Activated CD4-positive, alpha-beta T cell treated with anti-CD3 and anti-CD28 coated beads for 36 hours (primary cell): ENCODE data around the gene RSRC2. TPM values are rescaled to one million over a fixed set of nuclear protein-coding genes. Genes with fewer than 3 reads are reported as not detected.
"Not testable (repeated sequence)": the region's sequence is repeated elsewhere in the genome, so short reads cannot be mapped to it uniquely, and the experiment has no call there.

Experiments
- ATAC-seq: fragments of 200-7000 bp; cut with Tn5 transposase; one replicate; pipeline ENCODE4 v1.10.0; 2021; ENCODE audit warnings: mild to moderate bottlenecking, moderate library complexity
- CTCF ChIA-PET: fragments of 350-600 bp; sonication (Branson Sonifier 250); formaldehyde crosslinking; loops from one replicate; lab custom pipeline; 2021; ENCODE audit warnings: antibody characterized with exemption; lab: Charles Lee
- POLR2A ChIA-PET: fragments of 350-600 bp; sonication (Branson Sonifier 250); formaldehyde crosslinking; loops from one replicate; lab custom pipeline; 2021; ENCODE audit warnings: antibody characterized with exemption, inconsistent platforms; lab: Charles Lee
- DNase-seq: peaks from one replicate; pipeline ENCODE4 v3.0.0-alpha.2; 2020
- H3K27ac Mint-ChIP-seq: one replicate; pipeline ENCODE4 v1.8.0; 2021; ENCODE audit warnings: mixed read lengths
- H3K27me3 Mint-ChIP-seq: one replicate; pipeline ENCODE4 v1.8.0; 2021; ENCODE audit warnings: mixed read lengths
- H3K36me3 Mint-ChIP-seq: one replicate; pipeline ENCODE4 v1.8.0; 2021; ENCODE audit warnings: low read depth, mixed read lengths
- H3K4me1 Mint-ChIP-seq: one replicate; pipeline ENCODE4 v1.8.0; 2021; ENCODE audit warnings: mixed read lengths
- H3K4me3 Mint-ChIP-seq: one replicate; pipeline ENCODE4 v1.8.0; 2021; ENCODE audit warnings: mild to moderate bottlenecking, moderate library complexity, mixed read lengths
- H3K9me3 Mint-ChIP-seq: one replicate; pipeline ENCODE4 v1.8.0; 2021; ENCODE audit warnings: low read depth, mixed read lengths
- intact Hi-C, 2 experiments: fragments of 100-400 bp; cut with DNase I in 1 of 2; cut with micrococcal nuclease in 1 of 2; formaldehyde crosslinking; loops; one replicate each; pipeline versions ENCODE4 v1.14.2 to v1.15.1; 2022 to 2024; cut with DNase I, micrococcal nuclease
- total RNA-seq, 2 experiments: library from RNA; stranded (reverse); gene quantifications; one replicate each; pipeline ENCODE4 v1.2.3, GENCODE V29; 2021

The RSRC2 gene
- total RNA-seq, 2 experiments from 2014 or later = 92.7 to 105 TPM

GRCh38 chr12:122503783-122504590, 22.7 kb downstream of the RSRC2 start:
- peaks cover 61% of the 10 kb centered on the region for H3K36me3 Mint-ChIP-seq
- CTCF ChIA-PET = interaction anchor here (0.6 to 2.0 kb wide), 2 partner anchors 97 to 104 kb away, joined by 3 to 6 read pairs; no protein-coding TSS in a partner anchor

GRCh38 chr12:122503147-122503751, 23.5 kb downstream of the RSRC2 start:
- Mint-ChIP-seq H3K4me1 (peaks cover 24% of the 10 kb centered on the region), H3K27me3 (no peaks in the 10 kb centered on the region)
- CTCF ChIA-PET = interaction anchor here (0.6 to 2.0 kb wide), 2 partner anchors 96 to 103 kb away, joined by 3 to 6 read pairs; no protein-coding TSS in a partner anchor

More at GRCh38 chr12:122503783-122504590, 22.7 kb downstream of the RSRC2 start:
- intact Hi-C loops = loop anchor here in 1 of 2 experiments (1.0 to 5.0 kb wide), 2 partner anchors 7 to 422 kb away; no protein-coding TSS in a partner anchor
- Mint-ChIP-seq H3K27me3 (no peaks in the 10 kb centered on the region), H3K4me1 (peaks cover 18% of the 10 kb centered on the region), H3K9me3 (no peaks in the 10 kb centered on the region), H3K4me3 (no peak overlapping the region), H3K27ac (peak overlapping the region; percentile 33)
- POLR2A ChIA-PET = interaction anchor here (0.9 to 1.5 kb wide), 3 partner anchors 14 to 23 kb away, joined by 4 to 6 read pairs (median 6); partner anchors contain the start of genes KNTC1 and RSRC2
- no peak for ATAC-seq
- DNase-seq = no peak

GRCh38 chr12:122501489-122501989, 25.2 kb downstream of the RSRC2 start:
- CTCF ChIA-PET = interaction anchor here (0.5 to 2.9 kb wide), 9 partner anchors 9 to 165 kb away, joined by 3 to 14 read pairs (median 8); partner anchors contain the start of genes KNTC1 and RSRC2
- Mint-ChIP-seq H3K36me3 (peaks cover 54% of the 10 kb centered on the region), H3K27ac (peak overlapping the region; percentile 98), H3K4me1 (peaks cover 31% of the 10 kb centered on the region), H3K27me3 (no peaks in the 10 kb centered on the region), H3K4me3 (peak overlapping the region; percentile 97), H3K9me3 (no peaks in the 10 kb centered on the region)
- intact Hi-C loops = loop anchor here (1.0 to 5.0 kb wide), 8 partner anchors 26 to 731 kb away; partner anchors contain the start of genes KNTC1 (in 2 of the 2), DENR (in 1 of the 2), DIABLO (in 1 of the 2) and MPHOSPH9 (in 1 of the 2)
- ATAC-seq (peak; percentile 2), DNase-seq (no peak)
- POLR2A ChIA-PET = interaction anchor here (0.6 to 2.2 kb wide), 17 partner anchors 9 to 811 kb away, joined by 3 to 53 read pairs (median 8); partner anchors contain the start of genes CLIP1, KNTC1 and RSRC2

More at GRCh38 chr12:122503147-122503751, 23.5 kb downstream of the RSRC2 start:
- Mint-ChIP-seq H3K36me3 (peaks cover 62% of the 10 kb centered on the region), H3K27ac (peak overlapping the region; percentile 39), H3K4me3 (no peak overlapping the region), H3K9me3 (no peaks in the 10 kb centered on the region)
- POLR2A ChIA-PET = interaction anchor here (1.5 kb wide), 1 partner anchor 24 kb away, joined by 6 read pairs; the partner anchor contains the start of genes KNTC1 and RSRC2
- intact Hi-C loops = loop anchor here in 1 of 2 experiments (1.0 to 5.0 kb wide), 2 partner anchors 8 to 421 kb away; no protein-coding TSS in a partner anchor
- DNase-seq (no peak), ATAC-seq (no peak)

DNA sequence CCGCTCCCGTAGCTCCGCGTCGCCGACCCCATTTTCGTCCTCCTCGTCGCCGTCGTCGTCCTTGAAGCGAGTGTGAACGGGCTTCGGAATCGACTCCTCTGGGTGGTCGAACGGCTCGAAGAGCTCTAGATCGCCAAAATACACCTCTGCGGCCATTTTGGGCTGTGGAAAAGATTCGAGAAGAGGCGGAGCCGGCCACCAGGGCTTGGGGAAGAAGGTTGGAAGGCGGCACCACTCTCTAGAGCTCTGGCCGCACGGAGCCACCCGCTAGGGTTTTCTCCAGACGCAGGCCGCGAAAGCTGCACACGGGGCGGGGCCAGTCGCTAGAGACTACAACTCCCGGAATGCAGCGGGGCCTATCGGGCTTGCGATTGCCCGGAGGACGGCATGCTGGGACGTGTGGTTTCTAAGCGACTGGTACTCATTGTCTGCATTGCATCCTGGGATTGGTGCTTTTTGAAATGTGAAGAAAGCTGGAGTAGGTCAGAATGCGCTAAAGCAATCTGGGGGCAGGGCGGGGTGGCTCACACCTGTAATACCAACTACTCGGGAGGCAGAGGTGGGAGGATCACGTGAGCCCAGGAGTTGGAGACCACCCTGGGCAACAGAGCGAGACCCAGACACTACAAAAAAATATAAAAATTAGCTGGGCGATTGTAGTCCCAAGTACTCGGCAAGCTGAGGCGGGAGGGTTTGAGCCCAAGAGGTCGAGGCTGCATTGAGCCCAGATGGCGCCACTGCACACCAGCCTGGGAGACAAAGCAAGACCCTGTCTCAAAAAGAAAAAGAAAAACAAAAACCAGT, 25.8 kb downstream of the RSRC2 start, which contains the start of gene ZCCHC8:
ZCCHC8 (minus strand) TSS at position 248 of the 804 bp plus-strand sequence; CDS start at position 156, 92 bp downstream.
- intact Hi-C loops = loop anchor here (1.0 to 5.0 kb wide), 9 partner anchors 26 to 732 kb away; partner anchors contain the start of genes DIABLO (in 2 of the 2), KNTC1 (in 2 of the 2), CLIP1 (in 1 of the 2) and DENR (in 1 of the 2)
- peaks cover 32% of the 10 kb centered on the region for H3K4me1 Mint-ChIP-seq
- H3K36me3 Mint-ChIP-seq = peaks cover 48% of the 10 kb centered on the region
- peak; percentile 95 for ATAC-seq
- ChIA-PET CTCF (interaction anchor here (0.6 to 2.9 kb wide), 10 partner anchors 10 to 164 kb away, joined by 3 to 14 read pairs (median 8); partner anchors contain the start of genes KNTC1 and RSRC2), POLR2A (interaction anchor here (0.5 to 2.2 kb wide), 19 partner anchors 10 to 418 kb away, joined by 3 to 53 read pairs (median 6); partner anchors contain the start of genes CLIP1, KNTC1 and RSRC2)
- peak within 1 kb of the TSS; percentile 97 for H3K4me3 Mint-ChIP-seq
- DNase-seq = peak; percentile 99
- no peaks in the 10 kb centered on the region for H3K27me3 Mint-ChIP-seq
- H3K27ac Mint-ChIP-seq = peak within 1 kb of the TSS; percentile 98
- no peaks in the 10 kb centered on the region for H3K9me3 Mint-ChIP-seq

- POLR2A ChIA-PET = interaction anchor here (0.5 to 2.2 kb wide), 19 partner anchors 9 to 417 kb away, joined by 3 to 53 read pairs (median 6); partner anchors contain the start of genes CLIP1, KNTC1 and RSRC2
- Mint-ChIP-seq H3K36me3 (peaks cover 48% of the 10 kb centered on the region), H3K27ac (peak overlapping the region; percentile 98), H3K4me1 (peaks cover 32% of the 10 kb centered on the region), H3K9me3 (no peaks in the 10 kb centered on the region), H3K27me3 (no peaks in the 10 kb centered on the region), H3K4me3 (peak overlapping the region; percentile 97)
- intact Hi-C loops = loop anchor here (1.0 to 5.0 kb wide), 5 partner anchors 78 to 733 kb away; partner anchors contain the start of genes CLIP1 (in 1 of the 2), DIABLO (in 1 of the 2), MPHOSPH9 (in 1 of the 2) and MTRFR (in 1 of the 2)
- ATAC-seq = peak; percentile 0
- DNase-seq = peak; percentile 66
- CTCF ChIA-PET = interaction anchor here (0.6 to 2.9 kb wide), 10 partner anchors 11 to 100 kb away, joined by 3 to 14 read pairs (median 6); partner anchors contain the start of genes KNTC1 and RSRC2
These were observed 26.6 kb downstream of the RSRC2 start for GRCh38 chr12:122499991-122500684.

- no peak overlapping the region for H3K4me3 Mint-ChIP-seq
- ChIA-PET CTCF (interaction anchor here (0.6 kb wide), 1 partner anchor 72 kb away, joined by 3 read pairs; no protein-coding TSS in a partner anchor), POLR2A (interaction anchor here (0.5 to 1.2 kb wide), 2 partner anchors 92 to 98 kb away, joined by 3 to 5 read pairs; no protein-coding TSS in a partner anchor)
- H3K36me3 Mint-ChIP-seq = peaks cover 40% of the 10 kb centered on the region
- DNase-seq (no peak), ATAC-seq (no peak)
- intact Hi-C loops = no loop called here
- no peaks in the 10 kb centered on the region for H3K9me3 Mint-ChIP-seq
- H3K27ac Mint-ChIP-seq = no peak overlapping the region
- no peaks in the 10 kb centered on the region for H3K27me3 Mint-ChIP-seq
- H3K4me1 Mint-ChIP-seq = peaks cover 20% of the 10 kb centered on the region
These were observed 31.5 kb downstream of the RSRC2 start for GRCh38 chr12:122495258-122495657.

GRCh38 chr12:122493222-122493621, 33.5 kb downstream of the RSRC2 start:
- not testable (repeated sequence) for ATAC-seq, H3K9me3 Mint-ChIP-seq
- peaks cover 37% of the 10 kb centered on the region for H3K36me3 Mint-ChIP-seq

GRCh38 chr12:122491991-122492390, 34.7 kb downstream of the RSRC2 start:
- CTCF ChIA-PET = no interaction called here
- Mint-ChIP-seq H3K36me3 (peaks cover 38% of the 10 kb centered on the region), H3K4me3 (no peak overlapping the region), H3K9me3 (no peaks in the 10 kb centered on the region), H3K27ac (no peak overlapping the region), H3K4me1 (peaks cover 6% of the 10 kb centered on the region), H3K27me3 (no peaks in the 10 kb centered on the region)
- intact Hi-C loops = no loop called here
- DNase-seq (no peak), ATAC-seq (no peak)
- POLR2A ChIA-PET = interaction anchor here (0.7 kb wide), 1 partner anchor 492 kb away, joined by 3 read pairs; no protein-coding TSS in a partner anchor

More at GRCh38 chr12:122493222-122493621, 33.5 kb downstream of the RSRC2 start:
- H3K27ac Mint-ChIP-seq, DNase-seq, H3K4me3 Mint-ChIP-seq, CTCF ChIA-PET, H3K27me3 Mint-ChIP-seq, intact Hi-C loops: not testable (repeated sequence)
- peaks cover 12% of the 10 kb centered on the region for H3K4me1 Mint-ChIP-seq
- POLR2A ChIA-PET = interaction anchor here (0.7 kb wide), 1 partner anchor 290 kb away, joined by 3 read pairs; the partner anchor contains the start of gene B3GNT4

- Mint-ChIP-seq H3K4me3 (no peak overlapping the region), H3K4me1 (no peaks in the 10 kb centered on the region), H3K27ac (peak overlapping the region; percentile 42), H3K36me3 (peaks cover 46% of the 10 kb centered on the region), H3K27me3 (no peaks in the 10 kb centered on the region), H3K9me3 (no peaks in the 10 kb centered on the region)
- CTCF ChIA-PET = interaction anchor here (0.9 to 1.5 kb wide), 4 partner anchors 9 to 152 kb away, joined by 3 to 6 read pairs (median 5); no protein-coding TSS in a partner anchor
- no peak for ATAC-seq
- DNase-seq = no peak
- POLR2A ChIA-PET = interaction anchor here (0.8 kb wide), 1 partner anchor 11 kb away, joined by 3 read pairs; no protein-coding TSS in a partner anchor
- intact Hi-C loops = no loop called here
These were observed 37.7 kb downstream of the RSRC2 start for GRCh38 chr12:122489038-122489437.
